22Rv1 (cell line): ENCODE data around the gene B9D2.

Experiments used
- ZFX ChIP-seq: fragments of 450-650 bp; IDR thresholded peaks from 2 replicates; pipeline ENCODE4 v1.6.1; 2017; ENCODE audit warnings: antibody characterized with exemption, borderline replicate concordance
- TF ChIP-seq, protein P1 (sequence below): fragments of 450-650 bp; IDR thresholded peaks from 2 replicates; pipeline ENCODE4 v1.5.1; 2017; ENCODE audit warnings: mild to moderate bottlenecking

DNA sequence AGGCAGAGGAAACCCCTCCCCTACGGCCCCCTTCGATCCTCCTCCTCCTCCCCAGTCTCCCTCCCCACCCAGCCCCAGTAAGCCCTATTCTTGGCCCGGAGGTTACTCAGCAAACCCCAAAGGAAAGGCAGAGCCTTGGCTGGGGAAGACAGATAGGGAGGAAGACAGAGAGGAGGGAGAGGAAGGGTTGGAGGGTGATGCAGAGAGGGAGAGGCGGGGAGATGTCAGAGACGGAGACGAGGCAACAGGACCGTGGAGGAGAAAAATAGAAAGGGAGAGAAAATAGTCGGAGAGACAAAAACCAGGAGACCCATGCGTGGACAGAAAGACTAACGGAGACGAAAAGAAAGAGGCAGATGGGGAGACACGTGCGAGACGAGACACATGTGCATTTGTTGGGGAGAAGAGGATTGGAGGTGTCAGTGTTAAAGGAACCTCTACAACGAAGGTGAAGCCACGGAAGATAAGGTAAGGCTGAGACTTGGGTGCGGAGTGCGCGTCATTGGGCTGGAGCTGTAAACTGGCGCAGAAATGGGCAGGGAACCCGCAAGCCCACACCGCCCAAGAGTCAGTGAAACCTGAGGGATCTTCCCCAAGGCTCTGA, 13.1 kb downstream of the B9D2 start:
- TF ChIP-seq, protein P1, sequence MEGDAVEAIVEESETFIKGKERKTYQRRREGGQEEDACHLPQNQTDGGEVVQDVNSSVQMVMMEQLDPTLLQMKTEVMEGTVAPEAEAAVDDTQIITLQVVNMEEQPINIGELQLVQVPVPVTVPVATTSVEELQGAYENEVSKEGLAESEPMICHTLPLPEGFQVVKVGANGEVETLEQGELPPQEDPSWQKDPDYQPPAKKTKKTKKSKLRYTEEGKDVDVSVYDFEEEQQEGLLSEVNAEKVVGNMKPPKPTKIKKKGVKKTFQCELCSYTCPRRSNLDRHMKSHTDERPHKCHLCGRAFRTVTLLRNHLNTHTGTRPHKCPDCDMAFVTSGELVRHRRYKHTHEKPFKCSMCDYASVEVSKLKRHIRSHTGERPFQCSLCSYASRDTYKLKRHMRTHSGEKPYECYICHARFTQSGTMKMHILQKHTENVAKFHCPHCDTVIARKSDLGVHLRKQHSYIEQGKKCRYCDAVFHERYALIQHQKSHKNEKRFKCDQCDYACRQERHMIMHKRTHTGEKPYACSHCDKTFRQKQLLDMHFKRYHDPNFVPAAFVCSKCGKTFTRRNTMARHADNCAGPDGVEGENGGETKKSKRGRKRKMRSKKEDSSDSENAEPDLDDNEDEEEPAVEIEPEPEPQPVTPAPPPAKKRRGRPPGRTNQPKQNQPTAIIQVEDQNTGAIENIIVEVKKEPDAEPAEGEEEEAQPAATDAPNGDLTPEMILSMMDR: no peak
- no peak for TF ChIP-seq ZFX
